TTC549 (cell line): ENCODE results near the gene SERINC1.

Experiments
- FAIRE-seq: peaks from 2 replicates; lab custom pipeline; 2012; peaks lifted over from hg19 to GRCh38; lab: Jason Lieb, UNC

SERINC1 gene

GRCh38 chr6:122431780-122432179, 39.8 kb downstream of the SERINC1 start:
- no peak for FAIRE-seq

DNA sequence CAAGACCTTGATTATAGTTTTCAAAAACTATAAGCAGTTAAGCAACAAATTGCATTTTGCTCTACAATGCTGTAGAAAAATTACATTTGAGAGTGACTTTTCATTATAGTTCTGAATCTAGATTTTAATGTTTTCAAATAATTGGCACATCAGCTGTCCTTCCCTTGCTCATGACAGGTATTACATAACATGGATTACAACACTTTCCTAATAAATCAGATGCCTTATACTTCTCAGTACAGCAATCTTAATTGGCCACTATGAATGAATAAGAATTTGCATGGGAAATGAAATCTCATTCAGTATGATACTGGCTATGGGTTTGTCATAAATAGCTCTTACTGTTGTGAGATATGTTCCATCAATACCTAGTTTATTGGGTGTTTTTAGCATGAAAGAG, 42.3 kb downstream of the SERINC1 start:
- FAIRE-seq: no peak

DNA sequence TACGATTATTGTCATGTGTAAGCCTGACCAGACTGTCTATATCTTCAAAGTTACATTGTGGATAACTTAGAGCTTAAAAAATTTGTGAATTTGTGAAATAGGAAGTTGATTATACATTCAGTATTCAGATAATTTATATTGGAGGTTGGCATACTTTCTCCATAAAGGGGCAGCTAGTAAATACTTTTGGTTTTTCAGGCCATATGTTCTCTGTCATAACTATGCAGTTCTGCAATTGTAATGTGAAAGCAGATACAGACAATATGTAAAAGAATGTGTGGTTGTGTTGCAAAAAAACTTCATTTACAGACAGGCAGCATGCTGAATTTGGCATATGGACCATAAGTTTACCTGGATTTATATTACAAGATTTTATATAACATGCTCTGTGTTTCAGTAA, 42.8 kb downstream of the SERINC1 start:
- no peak for FAIRE-seq

GRCh38 chr6:122426597-122426996, 45.0 kb downstream of the SERINC1 start:
- FAIRE-seq: no peak

GRCh38 chr6:122423734-122424133, 47.9 kb downstream of the SERINC1 start:
- no peak for FAIRE-seq

GRCh38 chr6:122422614-122423267, 48.9 kb downstream of the SERINC1 start:
- FAIRE-seq: no peak

DNA sequence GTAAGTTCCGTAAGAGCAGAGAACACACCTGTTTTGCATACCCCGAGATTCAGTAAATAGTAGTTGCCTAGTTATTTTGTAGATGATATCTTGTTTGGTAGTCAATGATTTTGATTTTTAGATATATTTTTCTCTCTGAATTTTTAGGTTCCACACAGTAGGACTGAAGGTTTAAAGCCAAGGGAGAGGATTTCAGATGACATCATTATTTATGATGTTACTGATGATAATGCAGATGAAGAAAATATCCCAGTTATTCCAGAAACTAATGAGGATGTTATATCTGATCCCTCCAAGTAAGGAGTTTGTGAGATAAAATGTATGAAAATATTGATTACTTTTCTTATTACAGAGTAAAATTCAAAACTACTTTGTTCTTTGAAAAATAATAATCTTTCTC, 49.6 kb downstream of the SERINC1 start:
- no peak for FAIRE-seq

GRCh38 chr6:122416825-122417224, 54.8 kb downstream of the SERINC1 start:
- no peak for FAIRE-seq

GRCh38 chr6:122412001-122412400, 59.6 kb downstream of the SERINC1 start:
- FAIRE-seq: no peak

- no peak for FAIRE-seq
These were observed 62.7 kb downstream of the SERINC1 start for GRCh38 chr6:122408702-122409458.

GRCh38 chr6:122408240-122408639, 63.4 kb downstream of the SERINC1 start:
- FAIRE-seq: no peak

DNA sequence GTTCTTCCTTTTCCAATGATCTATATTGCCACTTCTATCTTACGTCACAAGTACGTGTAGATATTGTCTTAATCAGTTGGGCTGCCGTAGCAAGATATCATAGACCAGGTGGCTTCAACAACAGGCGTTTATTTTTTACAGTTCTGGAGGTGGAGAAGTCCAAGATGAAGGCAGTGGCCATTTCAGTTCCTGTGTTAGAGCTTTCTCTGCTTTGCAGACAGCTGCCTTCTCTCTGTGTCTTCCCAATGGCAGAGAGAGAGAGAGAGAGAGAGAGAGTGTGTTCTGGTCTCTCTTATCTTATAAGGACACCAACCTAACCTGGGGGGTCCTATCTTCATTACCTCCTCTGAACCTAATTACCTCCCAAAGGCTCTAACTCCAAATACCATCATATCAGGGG, 63.9 kb downstream of the SERINC1 start:
- no peak for FAIRE-seq

DNA sequence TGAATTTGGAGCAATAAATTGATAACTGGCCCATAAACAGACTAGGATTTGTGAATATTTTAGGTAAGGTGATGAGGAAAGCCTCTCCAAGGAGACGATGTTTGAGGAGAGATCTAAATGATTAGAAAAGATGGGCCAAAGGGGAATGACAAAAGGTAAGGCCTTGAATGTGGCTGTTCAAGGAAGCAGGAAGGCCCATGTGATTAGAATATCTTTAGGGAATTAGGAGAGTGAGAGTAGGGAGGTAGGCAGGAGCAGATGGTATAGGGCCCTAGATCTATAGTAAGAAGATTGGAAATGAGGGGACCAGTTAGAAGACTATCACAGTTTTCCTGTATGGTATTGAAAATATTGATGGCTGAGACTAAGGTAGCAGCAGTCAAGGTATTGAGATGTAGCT, 65.4 kb downstream of the SERINC1 start:
- no peak for FAIRE-seq

GRCh38 chr6:122405417-122405816, 66.2 kb downstream of the SERINC1 start:
- no peak for FAIRE-seq

GRCh38 chr6:122404444-122404843, 67.2 kb downstream of the SERINC1 start:
- FAIRE-seq: no peak

GRCh38 chr6:122401104-122401503, 70.5 kb downstream of the SERINC1 start:
- FAIRE-seq: no peak

GRCh38 chr6:122400462-122401089, 71.0 kb downstream of the SERINC1 start:
- FAIRE-seq: no peak

GRCh38 chr6:122400121-122400450, 71.5 kb downstream of the SERINC1 start:
- no peak for FAIRE-seq

DNA sequence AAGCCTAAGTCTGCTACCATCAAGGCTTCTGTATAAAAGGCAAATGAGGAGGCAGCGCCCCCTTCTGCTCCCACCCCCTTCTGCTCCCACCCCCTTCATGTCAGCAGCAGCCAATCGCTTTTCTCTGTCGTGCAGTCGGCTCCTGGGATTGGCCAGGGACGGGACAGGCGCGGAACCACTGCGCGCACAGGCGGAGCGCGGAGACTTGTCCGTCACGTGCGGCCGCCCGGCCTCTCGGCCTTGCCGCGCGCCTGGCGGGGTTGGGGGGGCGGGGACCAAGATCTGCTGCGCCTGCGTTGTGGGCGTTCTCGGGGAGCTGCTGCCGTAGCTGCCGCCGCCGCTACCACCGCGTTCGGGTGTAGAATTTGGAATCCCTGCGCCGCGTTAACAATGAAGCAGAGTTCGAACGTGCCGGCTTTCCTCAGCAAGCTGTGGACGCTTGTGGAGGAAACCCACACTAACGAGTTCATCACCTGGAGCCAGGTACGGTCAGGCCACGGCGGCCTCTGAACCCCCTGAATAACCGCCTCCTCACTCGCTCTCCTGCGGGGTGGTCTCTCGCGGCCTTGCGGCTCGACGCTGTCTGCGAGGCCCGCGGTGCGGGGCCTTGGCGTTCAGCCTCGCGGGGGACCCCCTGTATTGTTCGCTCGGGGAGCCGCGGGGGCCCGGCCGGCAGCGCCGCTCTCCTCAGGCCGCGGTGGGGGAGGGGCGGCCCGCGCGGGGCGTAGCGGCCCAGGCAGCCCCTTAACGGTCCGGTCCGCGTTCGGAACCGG, 72.1 kb downstream of the SERINC1 start, which contains the start of gene HSF2:
TSS of gene HSF2 (plus strand) at position 305 of the 773 bp plus-strand sequence. CDS start at position 391, 86 bp downstream.
- no peak for FAIRE-seq

GRCh38 chr6:122399055-122399347, 72.6 kb downstream of the SERINC1 start:
- FAIRE-seq: no peak

GRCh38 chr6:122394016-122394415, 77.6 kb downstream of the SERINC1 start:
- no peak for FAIRE-seq

DNA sequence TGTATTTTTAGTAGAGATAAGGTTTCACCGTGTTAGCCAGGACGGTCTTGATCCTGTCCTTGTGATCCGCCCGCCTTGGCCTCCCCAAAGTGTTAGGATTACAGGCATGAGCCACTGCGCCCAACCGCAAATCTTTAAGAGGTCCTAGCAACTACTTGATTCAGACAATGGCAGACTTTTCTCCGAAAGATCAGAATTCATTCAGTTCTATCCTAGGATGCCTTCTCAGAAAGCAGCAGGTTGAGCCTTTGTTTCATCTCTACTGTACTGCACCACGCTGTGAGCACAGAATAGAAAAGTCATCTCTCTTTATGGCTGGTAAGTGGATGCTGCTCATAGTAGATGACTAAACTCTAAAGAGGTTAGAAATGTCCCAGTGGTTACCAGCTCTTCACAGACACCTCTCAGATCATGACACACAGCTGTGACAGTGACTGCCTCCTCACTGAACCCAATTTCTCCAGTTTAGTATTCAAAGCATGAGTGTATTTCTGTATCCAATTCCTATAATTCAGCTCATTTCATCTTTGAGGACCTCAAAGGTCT, 78.2 kb downstream of the SERINC1 start:
- FAIRE-seq: no peak
